WTC11 (cell line): Measurements from ENCODE around the gene MCCC1. TPM values are rescaled to one million over a fixed set of nuclear protein-coding genes. Genes with fewer than 3 reads are reported as not detected.

ENCODE experiments used
- ATAC-seq: fragments of 200-7000 bp; cut with Tn5 transposase; 2 replicates; pipeline ENCODE4 v1.10.0; 2021; ENCODE audit warnings: mild to moderate bottlenecking, moderate library complexity
- CTCF ChIA-PET: fragments of 300-600 bp; sonication (Branson Sonifier 250); formaldehyde crosslinking; loops from one replicate; lab custom pipeline; 2021; ENCODE audit warnings: antibody characterized with exemption; lab: Charles Lee
- POLR2A ChIA-PET: fragments of 350-600 bp; sonication (Branson Sonifier 250); formaldehyde crosslinking; loops from one replicate; lab custom pipeline; 2021; ENCODE audit warnings: antibody characterized with exemption; lab: Charles Lee
- DNase-seq: peaks from one replicate; pipeline ENCODE4 v3.0.0; 2021; ENCODE audit warnings: low spot score
- H3K27ac Mint-ChIP-seq: 2 replicates; pipeline ENCODE4 v1.8.0; 2021; ENCODE audit warnings: mixed read lengths
- H3K27me3 Mint-ChIP-seq: 2 replicates; pipeline ENCODE4 v1.8.0; 2021; ENCODE audit warnings: low read depth, mild to moderate bottlenecking, moderate library complexity, mixed read lengths
- H3K36me3 Mint-ChIP-seq: 2 replicates; pipeline ENCODE4 v1.8.0; 2021; ENCODE audit warnings: mixed read lengths
- H3K4me1 Mint-ChIP-seq: 2 replicates; pipeline ENCODE4 v1.8.0; 2022; ENCODE audit warnings: mixed read lengths
- H3K4me3 Mint-ChIP-seq: 2 replicates; pipeline ENCODE4 v1.8.0; 2021; ENCODE audit warnings: mild to moderate bottlenecking, moderate library complexity, mixed read lengths
- H3K9me3 Mint-ChIP-seq: 2 replicates; pipeline ENCODE4 v1.8.0; 2021; ENCODE audit warnings: mixed read lengths
- ATF1 ChIP-seq: sonication (generic); formaldehyde crosslinking; IDR thresholded peaks from 2 replicates; pipeline ENCODE4 v1.8.1; 2023; ENCODE audit warnings: mild to moderate bottlenecking, moderate library complexity, missing genetic modification reagents
- CREM ChIP-seq: sonication (generic); formaldehyde crosslinking; IDR thresholded peaks from 2 replicates; pipeline ENCODE4 v1.8.1; 2022; ENCODE audit warnings: mild to moderate bottlenecking, missing genetic modification reagents, moderate library complexity
- E2F5 ChIP-seq: sonication (generic); formaldehyde crosslinking; IDR thresholded peaks from 2 replicates; pipeline ENCODE4 v1.8.1; 2022; ENCODE audit warnings: mild to moderate bottlenecking, moderate library complexity, missing genetic modification reagents
- ESRRA ChIP-seq: sonication (generic); formaldehyde crosslinking; IDR thresholded peaks from 2 replicates; pipeline ENCODE4 v1.8.1; 2022; ENCODE audit warnings: mild to moderate bottlenecking, missing genetic modification reagents, borderline replicate concordance
- ETV6 ChIP-seq: sonication (generic); formaldehyde crosslinking; IDR thresholded peaks from 2 replicates; pipeline ENCODE4 v1.8.1; 2022; ENCODE audit warnings: mild to moderate bottlenecking, missing genetic modification reagents
- GABPB1 ChIP-seq: sonication (generic); formaldehyde crosslinking; IDR thresholded peaks from 2 replicates; pipeline ENCODE4 v1.8.1; 2023; ENCODE audit warnings: mild to moderate bottlenecking, missing genetic modification reagents
- GRHL2 ChIP-seq: fragments of 250-450 bp; sonication (Bioruptor Pico); IDR thresholded peaks from 2 replicates; pipeline ENCODE4 v1.8.0; 2022; ENCODE audit warnings: mild to moderate bottlenecking, moderate library complexity; ENCODE audit not compliant: insufficient replicate concordance, severe bottlenecking
- MXD4 ChIP-seq: fragments of 250-450 bp; sonication (Bioruptor Pico); IDR thresholded peaks from 2 replicates; pipeline ENCODE4 v1.8.0; 2021; ENCODE audit warnings: mild to moderate bottlenecking, moderate library complexity, borderline replicate concordance
- NFATC4 ChIP-seq: fragments of 250-450 bp; sonication (Bioruptor Pico); IDR thresholded peaks from 2 replicates; pipeline ENCODE4 v1.9.0; 2021; ENCODE audit warnings: mild to moderate bottlenecking
- RORB ChIP-seq: fragments of 250-450 bp; sonication (Bioruptor Pico); IDR thresholded peaks from 2 replicates; pipeline ENCODE4 v1.9.0; 2021; ENCODE audit warnings: mild to moderate bottlenecking
- SOX15 ChIP-seq: fragments of 250-450 bp; sonication (Bioruptor Pico); IDR thresholded peaks from 2 replicates; pipeline ENCODE4 v1.9.0; 2021; ENCODE audit warnings: mild to moderate bottlenecking
- SP1 ChIP-seq: sonication (generic); formaldehyde crosslinking; conservative IDR thresholded peaks from 2 replicates; pipeline ENCODE4 v1.8.1; 2022; ENCODE audit warnings: missing genetic modification reagents
- ZNF138 ChIP-seq: sonication (generic); formaldehyde crosslinking; conservative IDR thresholded peaks from 2 replicates; pipeline ENCODE4 v1.8.1; 2022; ENCODE audit warnings: mild to moderate bottlenecking, moderate library complexity, missing genetic modification reagents
- ZNF317 ChIP-seq: sonication (generic); formaldehyde crosslinking; IDR thresholded peaks from 2 replicates; pipeline ENCODE4 v1.8.1; 2023; ENCODE audit warnings: low read depth, mild to moderate bottlenecking, moderate library complexity, missing genetic modification reagents, borderline replicate concordance
- ZNF532 ChIP-seq: fragments of 250-450 bp; sonication (Bioruptor Pico); IDR thresholded peaks from 2 replicates; pipeline ENCODE4 v1.9.0; 2021; ENCODE audit warnings: mild to moderate bottlenecking, borderline replicate concordance
- ZSCAN18 ChIP-seq: fragments of 250-450 bp; sonication (Bioruptor Pico); IDR thresholded peaks from 2 replicates; pipeline ENCODE4 v2.1.2; 2022; ENCODE audit warnings: mild to moderate bottlenecking, moderate library complexity
- total RNA-seq: library from RNA; stranded (reverse); gene quantifications from 3 replicates; pipeline ENCODE4 v1.2.3, GENCODE V29; 2021
- TF ChIP-seq, protein P1 (sequence below): sonication (generic); formaldehyde crosslinking; IDR thresholded peaks from 2 replicates; pipeline ENCODE4 v1.8.0; 2022; ENCODE audit warnings: missing genetic modification reagents
- TF ChIP-seq, protein P2 (sequence below): sonication (generic); formaldehyde crosslinking; IDR thresholded peaks from 2 replicates; pipeline ENCODE4 v1.8.0; 2023; ENCODE audit warnings: missing genetic modification reagents, mild to moderate bottlenecking, borderline replicate concordance
- TF ChIP-seq, protein P3 (sequence below): sonication (generic); formaldehyde crosslinking; IDR thresholded peaks from 2 replicates; pipeline ENCODE4 v1.8.1; 2022; ENCODE audit warnings: low read depth, missing genetic modification reagents, borderline replicate concordance
- TF ChIP-seq, protein P4 (sequence below): sonication (generic); formaldehyde crosslinking; IDR thresholded peaks from 2 replicates; pipeline ENCODE4 v1.8.0; 2022; ENCODE audit warnings: mild to moderate bottlenecking, missing genetic modification reagents

Gene MCCC1
- total RNA-seq, 1 experiment from 2014 or later = 19.5 TPM

DNA sequence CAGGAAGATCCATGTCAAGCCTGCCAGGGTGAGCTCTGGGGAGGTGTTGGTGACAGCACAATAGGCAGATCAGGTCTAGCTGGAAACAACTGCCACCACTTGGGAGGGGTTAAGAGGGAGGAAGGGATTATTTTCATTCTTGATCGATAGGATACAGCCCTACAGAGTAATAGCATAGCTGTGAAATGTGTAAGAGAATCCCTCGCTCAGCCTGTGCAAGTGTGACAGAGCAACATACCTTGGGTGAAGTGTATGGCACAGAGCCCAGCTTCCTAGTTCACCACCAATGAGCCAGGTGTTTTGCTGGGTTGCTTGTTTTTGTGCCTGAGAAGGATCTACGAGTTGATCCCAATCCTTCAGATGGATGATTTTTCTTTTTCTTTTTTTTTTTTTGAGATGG lies 109.7 kb downstream of the MCCC1 start:
- H3K27ac Mint-ChIP-seq = no peak overlapping the region
- POLR2A ChIA-PET = interaction anchor here (0.7 kb wide), 1 partner anchor 82 kb away, joined by 5 read pairs; no protein-coding TSS in a partner anchor
- H3K4me1 Mint-ChIP-seq = no peaks in the 10 kb centered on the region
- peaks cover 12% of the 10 kb centered on the region for H3K9me3 Mint-ChIP-seq
- TF ChIP-seq GRHL2 (no peak), ATF1 (no peak), ZSCAN18 (no peak), E2F5 (CRISPR knock-in tag) (no peak), ZNF532 (CRISPR knock-in tag) (no peak), RORB (CRISPR knock-in tag) (no peak), MXD4 (no peak), SP1 (no peak), CREM (no peak), ESRRA (CRISPR knock-in tag) (no peak), ETV6 (CRISPR knock-in tag) (no peak), ZNF138 (no peak), ZNF317 (CRISPR knock-in tag) (no peak), GABPB1 (no peak), NFATC4 (no peak), SOX15 (CRISPR knock-in tag) (no peak)
- TF ChIP-seq, protein P1, sequence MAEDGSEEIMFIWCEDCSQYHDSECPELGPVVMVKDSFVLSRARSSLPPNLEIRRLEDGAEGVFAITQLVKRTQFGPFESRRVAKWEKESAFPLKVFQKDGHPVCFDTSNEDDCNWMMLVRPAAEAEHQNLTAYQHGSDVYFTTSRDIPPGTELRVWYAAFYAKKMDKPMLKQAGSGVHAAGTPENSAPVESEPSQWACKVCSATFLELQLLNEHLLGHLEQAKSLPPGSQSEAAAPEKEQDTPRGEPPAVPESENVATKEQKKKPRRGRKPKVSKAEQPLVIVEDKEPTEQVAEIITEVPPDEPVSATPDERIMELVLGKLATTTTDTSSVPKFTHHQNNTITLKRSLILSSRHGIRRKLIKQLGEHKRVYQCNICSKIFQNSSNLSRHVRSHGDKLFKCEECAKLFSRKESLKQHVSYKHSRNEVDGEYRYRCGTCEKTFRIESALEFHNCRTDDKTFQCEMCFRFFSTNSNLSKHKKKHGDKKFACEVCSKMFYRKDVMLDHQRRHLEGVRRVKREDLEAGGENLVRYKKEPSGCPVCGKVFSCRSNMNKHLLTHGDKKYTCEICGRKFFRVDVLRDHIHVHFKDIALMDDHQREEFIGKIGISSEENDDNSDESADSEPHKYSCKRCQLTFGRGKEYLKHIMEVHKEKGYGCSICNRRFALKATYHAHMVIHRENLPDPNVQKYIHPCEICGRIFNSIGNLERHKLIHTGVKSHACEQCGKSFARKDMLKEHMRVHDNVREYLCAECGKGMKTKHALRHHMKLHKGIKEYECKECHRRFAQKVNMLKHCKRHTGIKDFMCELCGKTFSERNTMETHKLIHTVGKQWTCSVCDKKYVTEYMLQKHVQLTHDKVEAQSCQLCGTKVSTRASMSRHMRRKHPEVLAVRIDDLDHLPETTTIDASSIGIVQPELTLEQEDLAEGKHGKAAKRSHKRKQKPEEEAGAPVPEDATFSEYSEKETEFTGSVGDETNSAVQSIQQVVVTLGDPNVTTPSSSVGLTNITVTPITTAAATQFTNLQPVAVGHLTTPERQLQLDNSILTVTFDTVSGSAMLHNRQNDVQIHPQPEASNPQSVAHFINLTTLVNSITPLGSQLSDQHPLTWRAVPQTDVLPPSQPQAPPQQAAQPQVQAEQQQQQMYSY (CRISPR knock-in tag) = no peak
- TF ChIP-seq, protein P2, sequence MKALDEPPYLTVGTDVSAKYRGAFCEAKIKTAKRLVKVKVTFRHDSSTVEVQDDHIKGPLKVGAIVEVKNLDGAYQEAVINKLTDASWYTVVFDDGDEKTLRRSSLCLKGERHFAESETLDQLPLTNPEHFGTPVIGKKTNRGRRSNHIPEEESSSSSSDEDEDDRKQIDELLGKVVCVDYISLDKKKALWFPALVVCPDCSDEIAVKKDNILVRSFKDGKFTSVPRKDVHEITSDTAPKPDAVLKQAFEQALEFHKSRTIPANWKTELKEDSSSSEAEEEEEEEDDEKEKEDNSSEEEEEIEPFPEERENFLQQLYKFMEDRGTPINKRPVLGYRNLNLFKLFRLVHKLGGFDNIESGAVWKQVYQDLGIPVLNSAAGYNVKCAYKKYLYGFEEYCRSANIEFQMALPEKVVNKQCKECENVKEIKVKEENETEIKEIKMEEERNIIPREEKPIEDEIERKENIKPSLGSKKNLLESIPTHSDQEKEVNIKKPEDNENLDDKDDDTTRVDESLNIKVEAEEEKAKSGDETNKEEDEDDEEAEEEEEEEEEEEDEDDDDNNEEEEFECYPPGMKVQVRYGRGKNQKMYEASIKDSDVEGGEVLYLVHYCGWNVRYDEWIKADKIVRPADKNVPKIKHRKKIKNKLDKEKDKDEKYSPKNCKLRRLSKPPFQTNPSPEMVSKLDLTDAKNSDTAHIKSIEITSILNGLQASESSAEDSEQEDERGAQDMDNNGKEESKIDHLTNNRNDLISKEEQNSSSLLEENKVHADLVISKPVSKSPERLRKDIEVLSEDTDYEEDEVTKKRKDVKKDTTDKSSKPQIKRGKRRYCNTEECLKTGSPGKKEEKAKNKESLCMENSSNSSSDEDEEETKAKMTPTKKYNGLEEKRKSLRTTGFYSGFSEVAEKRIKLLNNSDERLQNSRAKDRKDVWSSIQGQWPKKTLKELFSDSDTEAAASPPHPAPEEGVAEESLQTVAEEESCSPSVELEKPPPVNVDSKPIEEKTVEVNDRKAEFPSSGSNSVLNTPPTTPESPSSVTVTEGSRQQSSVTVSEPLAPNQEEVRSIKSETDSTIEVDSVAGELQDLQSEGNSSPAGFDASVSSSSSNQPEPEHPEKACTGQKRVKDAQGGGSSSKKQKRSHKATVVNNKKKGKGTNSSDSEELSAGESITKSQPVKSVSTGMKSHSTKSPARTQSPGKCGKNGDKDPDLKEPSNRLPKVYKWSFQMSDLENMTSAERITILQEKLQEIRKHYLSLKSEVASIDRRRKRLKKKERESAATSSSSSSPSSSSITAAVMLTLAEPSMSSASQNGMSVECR = no peak
- TF ChIP-seq, protein P3, sequence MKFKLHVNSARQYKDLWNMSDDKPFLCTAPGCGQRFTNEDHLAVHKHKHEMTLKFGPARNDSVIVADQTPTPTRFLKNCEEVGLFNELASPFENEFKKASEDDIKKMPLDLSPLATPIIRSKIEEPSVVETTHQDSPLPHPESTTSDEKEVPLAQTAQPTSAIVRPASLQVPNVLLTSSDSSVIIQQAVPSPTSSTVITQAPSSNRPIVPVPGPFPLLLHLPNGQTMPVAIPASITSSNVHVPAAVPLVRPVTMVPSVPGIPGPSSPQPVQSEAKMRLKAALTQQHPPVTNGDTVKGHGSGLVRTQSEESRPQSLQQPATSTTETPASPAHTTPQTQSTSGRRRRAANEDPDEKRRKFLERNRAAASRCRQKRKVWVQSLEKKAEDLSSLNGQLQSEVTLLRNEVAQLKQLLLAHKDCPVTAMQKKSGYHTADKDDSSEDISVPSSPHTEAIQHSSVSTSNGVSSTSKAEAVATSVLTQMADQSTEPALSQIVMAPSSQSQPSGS (CRISPR knock-in tag) = no peak
- TF ChIP-seq, protein P4, sequence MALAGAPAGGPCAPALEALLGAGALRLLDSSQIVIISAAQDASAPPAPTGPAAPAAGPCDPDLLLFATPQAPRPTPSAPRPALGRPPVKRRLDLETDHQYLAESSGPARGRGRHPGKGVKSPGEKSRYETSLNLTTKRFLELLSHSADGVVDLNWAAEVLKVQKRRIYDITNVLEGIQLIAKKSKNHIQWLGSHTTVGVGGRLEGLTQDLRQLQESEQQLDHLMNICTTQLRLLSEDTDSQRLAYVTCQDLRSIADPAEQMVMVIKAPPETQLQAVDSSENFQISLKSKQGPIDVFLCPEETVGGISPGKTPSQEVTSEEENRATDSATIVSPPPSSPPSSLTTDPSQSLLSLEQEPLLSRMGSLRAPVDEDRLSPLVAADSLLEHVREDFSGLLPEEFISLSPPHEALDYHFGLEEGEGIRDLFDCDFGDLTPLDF = no peak
- no peak overlapping the region for H3K4me3 Mint-ChIP-seq
- ATAC-seq = no peak
- no peak for DNase-seq
- H3K36me3 Mint-ChIP-seq = peaks cover 4% of the 10 kb centered on the region
- no peaks in the 10 kb centered on the region; the same call in 1 of the 2 replicates for H3K27me3 Mint-ChIP-seq
- CTCF ChIA-PET = interaction anchor here (1.1 kb wide), 1 partner anchor 200 kb away, joined by 3 read pairs; no protein-coding TSS in a partner anchor
